ELF-1 (cell line): Measurements from ENCODE around the gene SPRY1.

Experiments used
- DNase-seq: peaks from one replicate; pipeline ENCODE4 v3.0.0-alpha.2; 2016; ENCODE audit warnings: low read depth, low spot score

Gene SPRY1

GRCh38 chr4:123443401-123444289 is 47.0 kb downstream of the SPRY1 start:
- DNase-seq, result no peak

GRCh38 chr4:123444290-123444731 is 47.7 kb downstream of the SPRY1 start:
- DNase-seq, result peak; percentile 84

GRCh38 chr4:123446865-123447474 is 50.4 kb downstream of the SPRY1 start:
- DNase-seq, result no peak

GRCh38 chr4:123449362-123449761 is 52.8 kb downstream of the SPRY1 start:
- no peak for DNase-seq

- DNase-seq, result no peak
These were observed 53.2 kb downstream of the SPRY1 start for GRCh38 chr4:123449780-123450179.

- no peak for DNase-seq
These were observed 53.8 kb downstream of the SPRY1 start for GRCh38 chr4:123450393-123450792.

GRCh38 chr4:123452616-123453015 is 56.0 kb downstream of the SPRY1 start:
- no peak for DNase-seq

- DNase-seq, result no peak
These were observed 56.6 kb downstream of the SPRY1 start for GRCh38 chr4:123453061-123453680.
